IMR-90 (cell line): Measurements from ENCODE around the gene QDPR.

Experiments
- CTCF ChIP-seq: conservative IDR thresholded peaks from 2 replicates; pipeline ENCODE4 v1.5.1; 2012; ENCODE audit warnings: mild to moderate bottlenecking, low read depth, low read length, improper control_type of control experiment
- RFX5 ChIP-seq: IDR thresholded peaks from 2 replicates; pipeline ENCODE4 v1.8.0; 2012; ENCODE audit warnings: low read depth, mild to moderate bottlenecking, low read length, moderate library complexity

DNA sequence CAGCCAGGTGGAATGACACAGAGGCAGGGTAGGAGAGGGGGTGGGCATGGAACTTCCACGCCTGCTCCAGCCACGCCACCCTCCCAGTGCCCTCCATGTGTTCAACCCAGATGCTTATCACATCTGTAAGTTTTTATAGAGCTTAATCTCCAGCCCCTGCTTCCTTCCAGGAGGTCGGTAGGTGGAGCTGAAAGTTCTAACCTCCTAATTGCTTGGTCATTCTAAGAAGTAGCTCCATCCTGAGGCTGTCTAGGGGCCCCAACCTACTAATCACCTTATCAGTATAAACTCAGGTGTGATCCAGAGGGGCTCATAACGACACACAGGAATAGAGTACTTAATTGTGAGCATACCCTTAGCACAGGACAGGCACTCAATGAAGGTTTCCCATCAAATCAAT lies 18.3 kb downstream of the QDPR start:
- TF ChIP-seq CTCF = no peak
- TF ChIP-seq RFX5 = no peak
